Stimulated activated CD8-positive, alpha-beta memory T cell treated with anti-CD3 and anti-CD28 coated beads, Interleukin-15, amount 100 ng/mL, for 1 hour (primary cell): ENCODE measurements around the gene SYNJ2.

Experiments used
- DNase-seq: peaks from one replicate; pipeline ENCODE4 v3.0.0-alpha.2; 2020; ENCODE audit warnings: low read depth

SYNJ2 gene

GRCh38 chr6:157997893-157998608 is 16.4 kb downstream of the SYNJ2 start:
- no peak for DNase-seq

GRCh38 chr6:157998707-157999167 is 17.1 kb downstream of the SYNJ2 start:
- DNase-seq, result no peak

- DNase-seq, result no peak
These were observed 17.7 kb downstream of the SYNJ2 start for GRCh38 chr6:157999168-158000051.

- no peak for DNase-seq
These were observed 19.1 kb downstream of the SYNJ2 start for GRCh38 chr6:158000530-158001307.

GRCh38 chr6:158002249-158002950 is 20.7 kb downstream of the SYNJ2 start:
- no peak for DNase-seq

GRCh38 chr6:158002951-158003853 is 21.5 kb downstream of the SYNJ2 start:
- no peak for DNase-seq

GRCh38 chr6:158003910-158004700 is 22.4 kb downstream of the SYNJ2 start:
- no peak for DNase-seq

- no peak for DNase-seq
These were observed 23.0 kb downstream of the SYNJ2 start for GRCh38 chr6:158004701-158005095.

- DNase-seq, result no peak
These were observed 24.0 kb downstream of the SYNJ2 start for GRCh38 chr6:158005626-158006180.

GRCh38 chr6:158006331-158006730 is 24.7 kb downstream of the SYNJ2 start:
- no peak for DNase-seq

- DNase-seq, result no peak
These were observed 25.3 kb downstream of the SYNJ2 start for GRCh38 chr6:158006821-158007570.

- no peak for DNase-seq
These were observed 27.1 kb downstream of the SYNJ2 start for GRCh38 chr6:158008864-158009113.

- no peak for DNase-seq
These were observed 27.6 kb downstream of the SYNJ2 start for GRCh38 chr6:158009114-158009891.

- DNase-seq, result no peak
These were observed 28.4 kb downstream of the SYNJ2 start for GRCh38 chr6:158009935-158010585.

GRCh38 chr6:158010591-158011477 is 29.2 kb downstream of the SYNJ2 start:
- no peak for DNase-seq

- no peak for DNase-seq
These were observed 29.8 kb downstream of the SYNJ2 start for GRCh38 chr6:158011478-158011920.
